ENCODE data around the gene HIVEP2. TPM values are rescaled to one million over a fixed set of nuclear protein-coding genes. Genes with fewer than 3 reads are reported as not detected.

The HIVEP2 gene
- 10 to 100 TPM in 3 of 4 donors, 1 to 10 TPM in 1; 8.6 to 19.3 (median 12.7) TPM for total RNA-seq

GRCh38 chr6:142945049-142945445 lies at the start of gene HIVEP2:
HIVEP2 (minus strand) TSS chr6:142945176; CDS start chr6:142774738, 170,438 bp downstream.
- H3K27me3 ChIP-seq = no peaks in the 10 kb centered on the region
- intact Hi-C loops (cut with DNase I) = no loop called here
- WGBS, 2 donors = 0% methylated on average over 1 of the region's 50 CpGs; no CpG with 5 or more reads in 1 of the 2 donors
- TF ChIP-seq POLR2A (IDR thresholded peaks at IDR 0.05) (peak in 1 of 4 donors; percentile 23), CTCF (IDR thresholded peaks at IDR 0.05) (peak in 2 of 6 experiments; percentile 7 to 31)
- H3K4me1 ChIP-seq = peaks cover 0 to 45% (median 8%) of the 10 kb centered on the region in 3 donors
- no peaks in the 10 kb centered on the region for H3K9me3 ChIP-seq
- DNase-seq = peak; percentile 28
- H3K27ac ChIP-seq = peak within 1 kb of the TSS; percentile 95 to 100 (median 98)
- H3K36me3 ChIP-seq = no peaks in the 10 kb centered on the region
- H3K4me3 ChIP-seq = peak within 1 kb of the TSS; percentile 77 to 99 (median 92)

DNA sequence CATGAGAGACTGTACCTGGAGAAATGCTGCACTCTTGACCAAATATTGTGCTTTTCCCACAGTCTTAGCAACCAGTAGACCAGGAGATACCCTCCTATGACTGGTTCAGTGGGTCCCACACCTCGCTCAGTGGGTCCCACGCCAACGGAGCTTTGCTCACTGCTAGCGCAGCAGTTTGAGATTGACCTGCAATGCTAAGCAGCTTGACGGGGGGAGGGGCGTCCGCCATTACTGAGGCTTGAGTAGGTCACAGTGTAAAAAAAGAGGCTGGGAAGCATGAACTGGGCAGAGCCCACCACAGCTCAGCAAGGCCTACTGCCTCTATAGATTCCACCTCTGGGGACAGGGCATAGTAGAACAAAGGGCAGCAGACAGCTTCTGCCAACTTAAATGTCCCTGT lies 49.0 kb upstream of the HIVEP2 start:
- no peak for DNase-seq
- TF ChIP-seq CTCF (IDR thresholded peaks at IDR 0.05) = no peak
- no peak for TF ChIP-seq POLR2A (IDR thresholded peaks at IDR 0.05)
- Histone ChIP-seq H3K4me1 (no peaks in the 10 kb centered on the region), H3K4me3 (no peak overlapping the region), H3K27me3 (no peaks in the 10 kb centered on the region), H3K27ac (no peak overlapping the region), H3K9me3 (peaks cover 0 to under 1% (median 0%) of the 10 kb centered on the region in 3 donors), H3K36me3 (no peaks in the 10 kb centered on the region)
- intact Hi-C loops (cut with DNase I) = no loop called here
- 85 to 95% methylated on average over 4 to 7 of the region's 7 CpGs for WGBS, 2 donors

GRCh38 chr6:142987490-142987889 lies 42.5 kb upstream of the HIVEP2 start:
- H3K36me3 ChIP-seq = no peaks in the 10 kb centered on the region
- H3K9me3 ChIP-seq = no peaks in the 10 kb centered on the region
- H3K27ac ChIP-seq = no peak overlapping the region
- TF ChIP-seq POLR2A (IDR thresholded peaks at IDR 0.05) (no peak), CTCF (IDR thresholded peaks at IDR 0.05) (no peak)
- no peak for DNase-seq
- no peaks in the 10 kb centered on the region for H3K27me3 ChIP-seq
- intact Hi-C loops (cut with DNase I) = no loop called here
- no peaks in the 10 kb centered on the region for H3K4me1 ChIP-seq
- H3K4me3 ChIP-seq = no peak overlapping the region

- Histone ChIP-seq H3K9me3 (peaks cover 0 to 5% (median 4%) of the 10 kb centered on the region in 3 donors), H3K4me3 (no peak overlapping the region), H3K27me3 (no peaks in the 10 kb centered on the region), H3K4me1 (no peaks in the 10 kb centered on the region), H3K36me3 (no peaks in the 10 kb centered on the region), H3K27ac (no peak overlapping the region)
- intact Hi-C loops (cut with DNase I) = no loop called here
- no peak for DNase-seq
- no peak for TF ChIP-seq CTCF (IDR thresholded peaks at IDR 0.05)
- TF ChIP-seq POLR2A (IDR thresholded peaks at IDR 0.05) = no peak
- 54 to 60% methylated on average over 2 of the region's 2 CpGs for WGBS, 2 donors
Measured at GRCh38 chr6:142985281-142985680, 40.3 kb upstream of the HIVEP2 start.

DNA sequence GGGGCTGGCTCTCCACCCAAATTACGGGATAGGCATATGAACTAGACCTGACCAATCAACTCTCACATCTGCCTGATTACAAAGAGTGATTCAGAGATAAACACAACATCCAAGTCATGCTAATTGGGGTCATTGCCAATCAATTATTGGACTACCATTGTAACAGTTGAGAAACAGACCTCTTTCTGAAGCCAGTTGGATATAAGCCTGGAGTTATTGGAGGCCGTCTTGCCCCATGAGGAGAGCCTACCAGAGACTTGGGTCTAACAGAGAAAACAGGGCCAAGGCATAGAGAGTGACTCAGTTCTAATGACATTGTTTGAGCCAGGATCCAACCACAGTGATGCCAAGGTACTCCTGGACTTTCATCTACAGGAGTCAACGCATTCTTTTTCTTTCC lies 39.4 kb upstream of the HIVEP2 start:
- 86 to 90% methylated on average over 3 of the region's 3 CpGs for WGBS, 2 donors
- Histone ChIP-seq H3K4me1 (no peaks in the 10 kb centered on the region), H3K9me3 (peaks cover 0 to 5% (median 4%) of the 10 kb centered on the region in 3 donors), H3K36me3 (no peaks in the 10 kb centered on the region), H3K27me3 (no peaks in the 10 kb centered on the region), H3K27ac (no peak overlapping the region), H3K4me3 (no peak overlapping the region)
- DNase-seq = no peak
- TF ChIP-seq CTCF (IDR thresholded peaks at IDR 0.05) = no peak
- no peak for TF ChIP-seq POLR2A (IDR thresholded peaks at IDR 0.05)
- intact Hi-C loops (cut with DNase I) = no loop called here

All from esophagus squamous epithelium (tissue), 5 donors.